ENCODE measurements around the gene ANKS1B.

The ANKS1B gene

DNA sequence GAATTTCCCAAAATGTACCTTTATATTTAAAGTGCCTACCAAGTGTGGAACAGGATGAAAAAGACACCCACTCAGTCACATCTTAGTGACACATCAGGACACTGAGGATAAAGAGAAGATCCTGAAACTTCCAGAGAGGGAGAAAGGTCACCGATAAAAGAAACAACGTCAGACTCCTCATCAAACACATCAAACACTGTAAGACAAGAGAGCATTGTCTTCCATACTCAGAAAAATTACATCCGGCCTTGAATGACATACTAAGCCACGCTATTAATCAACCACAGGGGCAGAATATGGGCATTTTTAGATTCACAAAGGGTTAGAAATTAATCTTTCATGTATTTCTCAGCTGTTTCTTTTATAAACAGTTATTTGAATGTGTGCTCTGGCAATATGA, 849.4 kb downstream of the ANKS1B start:
- no peaks in the 10 kb centered on the region for H3K36me3 ChIP-seq (ENCODE audit: control insufficient read depth in 2 of 2, insufficient read depth in 1 of 2, low read length in 2 of 2)
- TF ChIP-seq ZNF394 (tag by site-specific recombination; IDR thresholded peaks at IDR 0.05; ENCODE audit: borderline replicate concordance) (no peak), ZFP3 (tag by site-specific recombination; IDR thresholded peaks at IDR 0.05; ENCODE audit: low read depth) (no peak), ZBTB21 (tag by site-specific recombination; IDR thresholded peaks at IDR 0.05) (no peak), ZNF501 (tag by site-specific recombination; IDR thresholded peaks at IDR 0.05) (no peak), ZNF544 (tag by site-specific recombination; IDR thresholded peaks at IDR 0.05) (no peak), PBX3 (CRISPR knock-in tag; IDR thresholded peaks at IDR 0.05) (no peak), YY1 (tag by site-specific recombination; IDR thresholded peaks at IDR 0.05) (no peak), EGR2 (tag by site-specific recombination; IDR thresholded peaks at IDR 0.05; ENCODE audit: low read depth) (no peak), ZNF23 (tag by site-specific recombination; IDR thresholded peaks at IDR 0.05; ENCODE audit: borderline replicate concordance) (no peak), ZNF707 (tag by site-specific recombination; IDR thresholded peaks at IDR 0.05) (no peak), KLF1 (tag by site-specific recombination; IDR thresholded peaks at IDR 0.05) (no peak), ZNF654 (tag by site-specific recombination; IDR thresholded peaks at IDR 0.05; ENCODE audit: low read depth) (no peak), ZBTB20 (tag by site-specific recombination; IDR thresholded peaks at IDR 0.05) (no peak), ZNF211 (tag by site-specific recombination; IDR thresholded peaks at IDR 0.05; ENCODE audit: low read depth) (no peak), ZNF140 (tag by site-specific recombination; IDR thresholded peaks at IDR 0.05) (no peak), ZNF174 (tag by site-specific recombination; IDR thresholded peaks at IDR 0.05) (no peak), ZNF341 (tag by site-specific recombination; IDR thresholded peaks at IDR 0.05; ENCODE audit: low read depth) (no peak)
- TF ChIP-seq, protein P1, sequence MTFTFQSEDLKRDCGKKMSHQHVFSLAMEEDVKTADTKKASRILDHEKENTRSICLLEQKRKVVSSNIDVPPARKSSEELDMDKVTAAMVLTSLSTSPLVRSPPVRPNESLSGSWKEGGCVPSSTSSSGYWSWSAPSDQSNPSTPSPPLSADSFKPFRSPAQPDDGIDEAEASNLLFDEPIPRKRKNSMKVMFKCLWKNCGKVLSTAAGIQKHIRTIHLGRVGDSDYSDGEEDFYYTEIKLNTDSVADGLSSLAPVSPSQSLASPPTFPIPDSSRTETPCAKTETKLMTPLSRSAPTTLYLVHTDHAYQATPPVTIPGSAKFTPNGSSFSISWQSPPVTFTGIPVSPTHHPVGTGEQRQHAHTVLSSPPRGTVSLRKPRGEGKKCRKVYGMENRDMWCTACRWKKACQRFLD (tag by site-specific recombination; IDR thresholded peaks at IDR 0.05), result no peak
- H3K9me3 ChIP-seq (ENCODE audit: control insufficient read depth, insufficient read depth, low read depth, low read length), result no peaks in the 10 kb centered on the region
- no peaks in the 10 kb centered on the region for H3K4me1 ChIP-seq (ENCODE audit: control insufficient read depth, insufficient read depth, low read length)
- CTCF ChIA-PET, result no interaction called here
- no peak overlapping the region for H3K4me3 ChIP-seq (ENCODE audit: low read depth, low read length)
- POLR2A ChIA-PET, result no interaction called here
- no peak overlapping the region for H3K27ac ChIP-seq (ENCODE audit: extremely low read depth, low read depth, low read length)

- Histone ChIP-seq H3K36me3 (ENCODE audit: control insufficient read depth in 2 of 2, insufficient read depth in 1 of 2, low read length in 2 of 2) (no peaks in the 10 kb centered on the region), H3K9me3 (ENCODE audit: control insufficient read depth, insufficient read depth, low read depth, low read length) (no peaks in the 10 kb centered on the region), H3K27ac (ENCODE audit: extremely low read depth, low read depth, low read length) (no peak overlapping the region), H3K4me1 (ENCODE audit: control insufficient read depth, insufficient read depth, low read length) (no peaks in the 10 kb centered on the region), H3K4me3 (ENCODE audit: low read depth, low read length) (no peak overlapping the region)
- TF ChIP-seq ZNF677 (tag by site-specific recombination; IDR thresholded peaks at IDR 0.05), result no peak
- CTCF ChIA-PET, result no interaction called here
- POLR2A ChIA-PET, result no interaction called here
Observed at GRCh38 chr12:99133401-99133800, 851.3 kb downstream of the ANKS1B start.

DNA sequence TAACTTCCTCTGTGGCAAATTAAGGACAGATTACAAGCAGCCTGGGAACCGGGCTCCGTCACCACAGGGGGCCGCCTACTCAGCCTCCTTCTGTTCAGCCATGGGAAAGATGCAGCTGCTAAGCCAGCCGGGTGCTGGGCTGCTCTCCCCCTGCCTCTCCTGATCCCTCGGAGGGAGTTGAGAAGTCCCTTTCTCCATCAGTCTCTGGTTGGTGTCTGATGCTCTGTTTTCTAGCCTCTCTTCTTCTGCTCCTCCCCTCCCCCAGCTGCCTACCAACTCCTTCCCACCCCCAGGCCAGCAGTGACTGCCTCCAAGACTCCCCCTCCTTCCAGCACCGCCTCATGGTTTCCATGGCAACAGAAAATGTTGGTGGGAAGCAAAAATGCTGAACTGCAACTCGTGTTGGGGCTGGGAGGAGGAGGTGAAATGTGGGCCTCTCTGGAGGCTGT, 853.0 kb downstream of the ANKS1B start:
- ChIA-PET POLR2A (no interaction called here), CTCF (interaction anchor here (0.6 kb wide), 1 partner anchor 335 kb away, joined by 3 read pairs; no protein-coding TSS in a partner anchor)
- TF ChIP-seq PRDM10 (tag by site-specific recombination; IDR thresholded peaks at IDR 0.05), result no peak
- peak; percentile 37; the same call in 1 of the 2 replicates for TF ChIP-seq ZFHX2 (tag by site-specific recombination; conservative IDR thresholded peaks at IDR 0.05)
- TF ChIP-seq WT1 (tag by site-specific recombination; IDR thresholded peaks at IDR 0.05), result no peak
- no peak for TF ChIP-seq ZNF548 (tag by site-specific recombination; IDR thresholded peaks at IDR 0.05)
- no peak for TF ChIP-seq ZNF777 (tag by site-specific recombination; IDR thresholded peaks at IDR 0.05; ENCODE audit: borderline replicate concordance)
- TF ChIP-seq EGR2 (tag by site-specific recombination; IDR thresholded peaks at IDR 0.05; ENCODE audit: low read depth), result peak; percentile 64
- TF ChIP-seq OSR2 (tag by site-specific recombination; IDR thresholded peaks at IDR 0.05), result no peak
- Histone ChIP-seq H3K36me3 (ENCODE audit: control insufficient read depth in 2 of 2, insufficient read depth in 1 of 2, low read length in 2 of 2) (no peaks in the 10 kb centered on the region), H3K9me3 (ENCODE audit: control insufficient read depth, insufficient read depth, low read depth, low read length) (no peaks in the 10 kb centered on the region), H3K4me1 (ENCODE audit: control insufficient read depth, insufficient read depth, low read length) (no peaks in the 10 kb centered on the region), H3K27ac (ENCODE audit: extremely low read depth, low read depth, low read length) (no peak overlapping the region), H3K4me3 (ENCODE audit: low read depth, low read length) (no peak overlapping the region)

All from HEK293 (cell line).